Parathyroid adenoma (tissue), 2 donors: ENCODE results near the gene ATP2C2.

Source experiments
- H2AFZ ChIP-seq: fragments of 300-600 bp; sonication (generic); one replicate; pipeline ENCODE4 v1.7.0; 2017; ENCODE audit warnings: antibody characterized with exemption, mild to moderate bottlenecking
- H3K27ac ChIP-seq: fragments of 300-600 bp; sonication (generic); one replicate; pipeline ENCODE4 v1.7.0; 2017
- H3K27me3 ChIP-seq: fragments of 300-600 bp; sonication (generic); one replicate; pipeline ENCODE4 v1.7.0; 2017; ENCODE audit warnings: low read length; ENCODE audit not compliant: control insufficient read depth, insufficient read depth
- H3K36me3 ChIP-seq: fragments of 300-600 bp; sonication (generic); one replicate; pipeline ENCODE4 v1.7.0; 2017; ENCODE audit warnings: low read length; ENCODE audit not compliant: control insufficient read depth, insufficient read depth
- H3K4me1 ChIP-seq: fragments of 300-600 bp; sonication (generic); one replicate; pipeline ENCODE4 v1.7.0; 2017; ENCODE audit warnings: control low read depth
- H3K4me2 ChIP-seq: fragments of 300-600 bp; sonication (generic); one replicate; pipeline ENCODE4 v1.7.0; 2017; ENCODE audit warnings: low read length
- H3K4me3 ChIP-seq: fragments of 300-600 bp; sonication (generic); one replicate; pipeline ENCODE4 v1.7.0; 2017; ENCODE audit warnings: low read depth, low read length
- H3K79me2 ChIP-seq: fragments of 300-600 bp; sonication (generic); one replicate; pipeline ENCODE4 v1.7.0; 2017; ENCODE audit warnings: control low read depth
- H3K9ac ChIP-seq: fragments of 300-600 bp; sonication (generic); one replicate; pipeline ENCODE4 v1.7.0; 2017; ENCODE audit warnings: mild to moderate bottlenecking
- H3K9me3 ChIP-seq: fragments of 300-600 bp; sonication (generic); one replicate; pipeline ENCODE4 v1.7.0; 2017; ENCODE audit warnings: low read length; ENCODE audit not compliant: control insufficient read depth
- TF ChIP-seq, protein P1 (sequence below): fragments of 300-600 bp; sonication (generic); IDR thresholded peaks from one replicate; pipeline ENCODE4 v1.7.0; 2017; ENCODE audit warnings: antibody characterized with exemption, mild to moderate bottlenecking
- donor health status: primary hyperparathyroidism.

Gene ATP2C2

DNA sequence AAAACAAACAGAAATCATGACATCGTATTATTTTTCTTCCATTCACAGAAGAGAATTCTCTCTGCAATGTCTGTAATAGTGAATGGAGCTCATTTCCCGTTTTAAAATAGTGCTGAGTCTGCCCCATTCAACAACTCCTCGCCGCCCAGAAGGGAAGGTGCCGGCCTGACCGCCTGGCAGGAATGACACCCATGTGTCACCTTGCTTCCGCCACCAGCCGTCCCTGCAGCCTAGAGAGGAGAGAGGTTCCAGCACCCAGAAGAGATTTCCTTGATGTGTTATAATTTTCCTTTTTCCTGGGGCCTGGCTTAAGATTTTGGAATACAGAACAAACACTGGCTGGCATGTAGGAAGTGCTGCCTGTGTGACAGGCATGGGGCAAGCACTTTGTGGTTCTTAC, 76.1 kb downstream of the ATP2C2 start:
- Histone ChIP-seq H3K9ac (no peak overlapping the region), H3K9me3 (no peaks in the 10 kb centered on the region), H3K4me3 (no peak overlapping the region), H3K79me2 (no peaks in the 10 kb centered on the region), H3K4me2 (no peak overlapping the region), H3K27ac (no peak overlapping the region), H3K27me3 (no peaks in the 10 kb centered on the region), H3K4me1 (no peaks in the 10 kb centered on the region), H3K36me3 (no peaks in the 10 kb centered on the region), H2AFZ (no peak overlapping the region)
- TF ChIP-seq, protein P1, sequence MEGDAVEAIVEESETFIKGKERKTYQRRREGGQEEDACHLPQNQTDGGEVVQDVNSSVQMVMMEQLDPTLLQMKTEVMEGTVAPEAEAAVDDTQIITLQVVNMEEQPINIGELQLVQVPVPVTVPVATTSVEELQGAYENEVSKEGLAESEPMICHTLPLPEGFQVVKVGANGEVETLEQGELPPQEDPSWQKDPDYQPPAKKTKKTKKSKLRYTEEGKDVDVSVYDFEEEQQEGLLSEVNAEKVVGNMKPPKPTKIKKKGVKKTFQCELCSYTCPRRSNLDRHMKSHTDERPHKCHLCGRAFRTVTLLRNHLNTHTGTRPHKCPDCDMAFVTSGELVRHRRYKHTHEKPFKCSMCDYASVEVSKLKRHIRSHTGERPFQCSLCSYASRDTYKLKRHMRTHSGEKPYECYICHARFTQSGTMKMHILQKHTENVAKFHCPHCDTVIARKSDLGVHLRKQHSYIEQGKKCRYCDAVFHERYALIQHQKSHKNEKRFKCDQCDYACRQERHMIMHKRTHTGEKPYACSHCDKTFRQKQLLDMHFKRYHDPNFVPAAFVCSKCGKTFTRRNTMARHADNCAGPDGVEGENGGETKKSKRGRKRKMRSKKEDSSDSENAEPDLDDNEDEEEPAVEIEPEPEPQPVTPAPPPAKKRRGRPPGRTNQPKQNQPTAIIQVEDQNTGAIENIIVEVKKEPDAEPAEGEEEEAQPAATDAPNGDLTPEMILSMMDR, result no peak

DNA sequence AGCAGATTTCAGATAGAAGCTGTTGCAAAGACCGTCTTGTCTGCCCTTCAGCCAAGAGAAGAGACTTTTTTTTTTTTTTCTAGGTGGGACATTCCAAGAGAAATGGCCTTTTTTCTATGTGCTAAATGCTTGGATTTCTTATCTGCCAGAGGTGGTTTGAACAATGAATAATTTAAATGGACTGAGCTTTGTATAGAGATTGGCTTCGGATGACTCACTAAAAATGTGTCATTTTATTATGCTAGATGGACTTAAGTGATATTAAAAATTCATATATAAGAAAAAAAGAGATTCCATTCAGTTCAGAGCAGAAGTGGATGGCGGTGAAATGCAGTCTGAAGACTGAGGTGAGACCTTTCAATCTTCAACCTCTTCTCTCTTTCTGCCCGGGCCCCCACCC, 77.7 kb downstream of the ATP2C2 start:
- no peak overlapping the region for H3K27ac ChIP-seq
- H3K79me2 ChIP-seq, result no peaks in the 10 kb centered on the region
- H2AFZ ChIP-seq, result no peak overlapping the region
- H3K9me3 ChIP-seq, result no peaks in the 10 kb centered on the region
- H3K4me2 ChIP-seq, result no peak overlapping the region
- no peaks in the 10 kb centered on the region for H3K36me3 ChIP-seq
- no peaks in the 10 kb centered on the region for H3K27me3 ChIP-seq
- TF ChIP-seq, protein P1, result no peak
- no peak overlapping the region for H3K4me3 ChIP-seq
- H3K4me1 ChIP-seq, result no peaks in the 10 kb centered on the region
- no peak overlapping the region for H3K9ac ChIP-seq

DNA sequence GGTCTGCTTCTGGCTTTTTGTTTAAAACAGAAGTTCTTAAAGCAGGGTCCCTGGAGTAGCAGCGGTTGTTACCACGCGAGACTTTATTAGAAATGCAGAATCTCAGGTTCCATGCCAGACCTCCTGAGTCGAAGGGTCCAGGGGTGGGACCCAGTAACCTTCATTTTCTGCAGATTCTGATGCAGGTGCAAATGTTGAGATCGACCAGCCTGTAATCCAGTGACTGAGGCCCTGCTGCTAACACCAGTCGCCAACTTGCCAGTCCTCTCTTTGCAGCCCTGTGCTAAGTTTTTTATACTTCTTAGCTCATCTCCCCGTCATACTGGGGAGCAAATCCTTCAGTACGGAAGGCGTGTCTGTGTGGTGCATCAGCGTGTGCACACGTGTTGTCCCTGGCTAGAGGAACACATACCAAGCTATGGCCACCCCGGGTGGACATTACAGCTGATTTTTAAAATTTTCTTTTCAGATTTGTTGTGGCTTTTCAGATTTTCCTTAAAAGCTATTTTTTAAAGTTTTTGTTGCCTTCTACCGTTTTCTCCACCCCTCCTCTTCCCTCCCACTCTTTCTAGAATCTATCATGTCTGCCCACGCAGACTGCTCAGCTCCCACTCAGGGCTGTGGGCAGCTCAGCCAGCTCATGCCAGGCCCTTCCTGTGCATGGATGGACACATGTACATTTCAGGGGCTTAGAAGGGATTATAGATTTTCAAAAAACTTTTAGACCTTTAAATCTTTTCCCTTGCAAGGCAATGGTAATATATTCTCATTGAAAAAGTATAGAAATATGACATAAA, 78.5 kb downstream of the ATP2C2 start:
- H3K9me3 ChIP-seq, result no peaks in the 10 kb centered on the region
- H3K36me3 ChIP-seq, result no peaks in the 10 kb centered on the region
- H2AFZ ChIP-seq, result no peak overlapping the region
- no peak overlapping the region for H3K4me3 ChIP-seq
- no peak overlapping the region for H3K27ac ChIP-seq
- H3K27me3 ChIP-seq, result no peaks in the 10 kb centered on the region
- H3K4me1 ChIP-seq, result no peaks in the 10 kb centered on the region
- no peak overlapping the region for H3K9ac ChIP-seq
- H3K79me2 ChIP-seq, result no peaks in the 10 kb centered on the region
- TF ChIP-seq, protein P1, result no peak
- no peak overlapping the region for H3K4me2 ChIP-seq

DNA sequence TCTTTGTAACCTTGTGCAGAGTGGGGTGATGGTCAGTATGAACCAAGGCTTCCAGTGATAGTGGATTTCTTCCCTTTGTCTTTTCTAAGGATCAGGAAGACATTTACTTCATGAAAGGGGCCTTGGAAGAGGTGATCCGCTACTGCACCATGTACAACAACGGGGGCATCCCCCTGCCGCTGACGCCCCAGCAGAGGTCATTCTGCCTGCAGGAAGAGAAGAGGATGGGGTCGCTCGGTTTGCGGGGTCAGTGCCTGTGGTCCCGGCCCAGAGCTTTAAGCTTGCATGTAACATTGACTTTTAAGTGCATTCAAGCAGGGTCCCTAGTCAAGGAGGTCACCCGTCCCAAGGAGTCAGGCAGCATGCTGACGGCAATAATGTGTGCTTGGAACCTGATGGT, 80.1 kb downstream of the ATP2C2 start:
- H3K36me3 ChIP-seq, result no peaks in the 10 kb centered on the region
- no peak overlapping the region for H2AFZ ChIP-seq
- H3K27me3 ChIP-seq, result no peaks in the 10 kb centered on the region
- no peaks in the 10 kb centered on the region for H3K79me2 ChIP-seq
- H3K27ac ChIP-seq, result no peak overlapping the region
- no peaks in the 10 kb centered on the region for H3K9me3 ChIP-seq
- H3K4me1 ChIP-seq, result no peaks in the 10 kb centered on the region
- H3K9ac ChIP-seq, result no peak overlapping the region
- TF ChIP-seq, protein P1, result no peak
- no peak overlapping the region for H3K4me2 ChIP-seq
- no peak overlapping the region for H3K4me3 ChIP-seq
